ENCODE measurements around the gene SLC6A8.

GRCh38 chrX:153726286-153727122 lies 38.8 kb downstream of the SLC6A8 start:
- TF ChIP-seq CTCF (conservative IDR thresholded peaks at IDR 0.05; ENCODE audit: low read length) (no peak), EZH2phosphoT487 (IDR thresholded peaks at IDR 0.05; ENCODE audit: borderline replicate concordance, low read depth, low read length) (no peak)
